HuH-7 (cell line): ENCODE results near the gene DPH5.

Experiments
- DNase-seq: peaks from one replicate; pipeline ENCODE4 v3.0.0; 2011; ENCODE audit warnings: low spot score

DPH5 gene

DNA sequence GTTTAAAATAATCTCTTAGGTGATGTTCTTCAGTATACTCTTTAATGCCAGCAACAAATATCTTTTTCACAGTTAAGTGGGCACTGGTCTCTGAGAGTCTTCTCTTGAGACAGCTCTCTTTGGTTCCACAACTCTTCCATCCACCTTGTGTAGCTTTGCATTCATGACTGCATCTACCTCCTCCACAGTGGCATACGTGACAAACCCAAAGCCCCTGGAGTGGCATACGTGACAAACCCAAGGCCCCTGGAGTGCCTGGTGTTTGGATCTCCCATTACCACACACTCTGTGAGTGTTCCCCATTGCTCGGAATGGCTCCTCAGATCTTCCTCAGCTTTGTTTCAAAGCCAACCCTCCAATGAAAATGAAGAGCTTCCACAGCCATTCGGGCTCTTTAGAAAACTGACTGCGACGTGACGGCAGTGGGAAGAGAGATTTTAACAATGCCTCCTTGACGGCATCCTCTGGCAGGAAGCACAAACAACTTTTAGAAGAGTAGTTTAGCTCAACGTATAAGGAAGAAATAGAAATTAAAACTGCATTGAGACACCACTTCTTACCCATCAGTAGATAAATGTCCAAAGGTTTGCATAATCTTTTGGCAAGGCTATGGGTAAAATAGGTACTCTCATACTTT is 83.9 kb downstream of the DPH5 start:
- no peak for DNase-seq

DNA sequence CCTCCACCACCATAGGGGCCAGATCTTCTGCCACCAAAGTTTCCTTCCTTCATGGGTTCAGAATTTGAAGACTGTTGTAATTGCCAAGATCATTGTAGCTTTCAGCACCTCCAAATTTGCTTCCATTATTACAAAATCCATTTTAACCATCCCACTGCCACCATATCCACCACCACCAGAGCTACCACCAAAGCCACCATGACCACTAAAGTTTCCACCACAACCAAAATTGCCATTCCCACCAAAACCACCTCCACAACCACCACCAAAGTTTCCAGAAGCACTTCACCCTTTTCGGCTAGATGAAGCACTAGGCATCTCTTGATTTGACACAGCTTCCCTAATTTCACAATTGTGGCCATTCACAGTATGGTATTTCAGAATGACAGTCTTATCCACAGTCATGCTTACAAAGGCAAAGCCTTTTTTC is 84.5 kb downstream of the DPH5 start:
- no peak for DNase-seq
